Liver (tissue), 9 donors: ENCODE results near the gene FAM83B. TPM values are rescaled to one million over a fixed set of nuclear protein-coding genes. Genes with fewer than 3 reads are reported as not detected.

ENCODE experiments used
- DNase-seq: peaks from one replicate; pipeline ENCODE4 v3.0.0-alpha.2; 2017; ENCODE audit warnings: low spot score
- H3K27ac ChIP-seq, 2 donors: one replicate each; pipeline ENCODE4 v1.7.0; 2013; ENCODE audit warnings: inconsistent platforms in 2 of 2, low read length in 2 of 2, control low read depth in 1 of 2, low read depth in 1 of 2, mild to moderate bottlenecking in 1 of 2
- H3K27me3 ChIP-seq, 4 donors: one replicate each; pipeline versions ENCODE4 v1.6.1 to v1.7.0; 2013; ENCODE audit warnings: low read length in 3 of 4, inconsistent platforms in 1 of 4, mild to moderate bottlenecking in 1 of 4, moderate library complexity in 1 of 4; ENCODE audit not compliant: control insufficient read depth in 4 of 4, insufficient read depth in 4 of 4
- H3K36me3 ChIP-seq, 4 donors: one replicate each; pipeline versions ENCODE4 v1.6.1 to v1.7.0; 2013; ENCODE audit warnings: low read length in 3 of 4, mild to moderate bottlenecking in 3 of 4, low read depth in 1 of 4, moderate library complexity in 1 of 4; ENCODE audit not compliant: control insufficient read depth in 4 of 4, insufficient read depth in 3 of 4
- H3K4me1 ChIP-seq, 4 donors: one replicate each; pipeline versions ENCODE4 v1.6.1 to v1.7.0; 2013; ENCODE audit warnings: low read length in 3 of 4, mild to moderate bottlenecking in 3 of 4, moderate library complexity in 1 of 4; ENCODE audit not compliant: control insufficient read depth in 4 of 4, insufficient read depth in 4 of 4
- H3K4me3 ChIP-seq, 3 donors: one replicate each; pipeline versions ENCODE4 v1.6.1 to v1.7.0; 2013; ENCODE audit warnings: low read length in 3 of 3, control low read depth in 1 of 3, low read depth in 1 of 3, mild to moderate bottlenecking in 1 of 3
- H3K9ac ChIP-seq, 2 donors: one replicate each; pipeline ENCODE4 v1.7.0; 2013; ENCODE audit warnings: low read length in 2 of 2, mild to moderate bottlenecking in 2 of 2, moderate library complexity in 2 of 2, control low read depth in 1 of 2, low read depth in 1 of 2
- H3K9me3 ChIP-seq, 4 donors: one replicate each; pipeline versions ENCODE4 v1.6.1 to v1.7.0; 2013; ENCODE audit warnings: low read length in 3 of 4; ENCODE audit not compliant: control insufficient read depth in 4 of 4
- EGR1 ChIP-seq, 2 donors: IDR thresholded peaks; 2 replicates each; pipeline ENCODE4 v1.6.1; 2016 to 2018; ENCODE audit warnings: antibody characterized with exemption in 2 of 2, low read depth in 2 of 2
- FOXA1 ChIP-seq: IDR thresholded peaks from 2 replicates; pipeline ENCODE4 v1.6.1; 2016; ENCODE audit warnings: antibody characterized with exemption
- FOXA2 ChIP-seq: IDR thresholded peaks from 2 replicates; pipeline ENCODE4 v1.6.1; 2016; ENCODE audit warnings: antibody characterized with exemption
- GABPA ChIP-seq, 2 donors: IDR thresholded peaks in 1 of 2; conservative IDR thresholded peaks in 1 of 2; 2 replicates each; pipeline ENCODE4 v1.6.1; 2016; ENCODE audit warnings: antibody characterized with exemption in 2 of 2, mild to moderate bottlenecking in 1 of 2, moderate library complexity in 1 of 2
- JUND ChIP-seq, 2 donors: IDR thresholded peaks; 2 replicates each; pipeline ENCODE4 v1.6.1; 2016; ENCODE audit warnings: antibody characterized with exemption in 2 of 2
- NR2F2 ChIP-seq: IDR thresholded peaks from 2 replicates; pipeline ENCODE4 v1.6.1; 2016; ENCODE audit warnings: antibody characterized with exemption
- RAD21 ChIP-seq, 2 donors: IDR thresholded peaks; 2 replicates each; pipeline ENCODE4 v1.6.1; 2016; ENCODE audit warnings: antibody characterized with exemption in 2 of 2, mild to moderate bottlenecking in 2 of 2
- RXRA ChIP-seq, 2 donors: IDR thresholded peaks; 2 replicates each; pipeline ENCODE4 v1.6.1; 2017 to 2018; ENCODE audit warnings: antibody characterized with exemption in 2 of 2, mild to moderate bottlenecking in 1 of 2
- TAF1 ChIP-seq: conservative IDR thresholded peaks from 2 replicates; pipeline ENCODE4 v1.6.1; 2016; ENCODE audit warnings: antibody characterized with exemption, mild to moderate bottlenecking
- WGBS: extraction: QIAGEN DNeasy Blood & Tissue Kit; methylation state at CpG from one replicate; pipeline ENCODE4 v1.1.7; 2013; 5-methylcytosine and 5-hydroxymethylcytosine counted together
- polyA plus RNA-seq, 2 donors: library from polyadenylated mRNA; stranded (reverse) in 1 of 2; unstranded in 1 of 2; fragments of 200-250 nt in 1 of 2; fragments of >200 nt in 1 of 2; fragmentation: Nextera tagmentation in 1 of 2; extraction: Ambion mirVana in 1 of 2; gene quantifications; one replicate each; pipeline versions ENCODE4 v1.2.1 to v1.2.3, GENCODE V29; 2013 to 2015
- total RNA-seq, 2 donors: library from RNA; depleted of rRNA; stranded (reverse); fragments of >200 nt; gene quantifications; one replicate each; pipeline ENCODE4 v1.2.3, GENCODE V29; 2014
- TF ChIP-seq, protein P1 (sequence below): IDR thresholded peaks from 2 replicates; pipeline ENCODE4 v1.6.1; 2016; ENCODE audit warnings: antibody characterized with exemption
- TF ChIP-seq, protein P2 (sequence below): fragments of 150-350 bp; IDR thresholded peaks from 2 replicates; pipeline ENCODE4 v1.5.1; 2017; ENCODE audit warnings: improper control_type of control experiment, low read depth, low read length; ENCODE audit not compliant: missing input control
- donor health status: healthy.
- donor health status: healthy.
- donor health status: healthy.
- donor health status: healthy.
- donor health status: healthy.

Gene FAM83B
- total and polyA plus RNA-seq, 4 donors, result 0.07 to 0.50 (median 0.16) TPM

DNA sequence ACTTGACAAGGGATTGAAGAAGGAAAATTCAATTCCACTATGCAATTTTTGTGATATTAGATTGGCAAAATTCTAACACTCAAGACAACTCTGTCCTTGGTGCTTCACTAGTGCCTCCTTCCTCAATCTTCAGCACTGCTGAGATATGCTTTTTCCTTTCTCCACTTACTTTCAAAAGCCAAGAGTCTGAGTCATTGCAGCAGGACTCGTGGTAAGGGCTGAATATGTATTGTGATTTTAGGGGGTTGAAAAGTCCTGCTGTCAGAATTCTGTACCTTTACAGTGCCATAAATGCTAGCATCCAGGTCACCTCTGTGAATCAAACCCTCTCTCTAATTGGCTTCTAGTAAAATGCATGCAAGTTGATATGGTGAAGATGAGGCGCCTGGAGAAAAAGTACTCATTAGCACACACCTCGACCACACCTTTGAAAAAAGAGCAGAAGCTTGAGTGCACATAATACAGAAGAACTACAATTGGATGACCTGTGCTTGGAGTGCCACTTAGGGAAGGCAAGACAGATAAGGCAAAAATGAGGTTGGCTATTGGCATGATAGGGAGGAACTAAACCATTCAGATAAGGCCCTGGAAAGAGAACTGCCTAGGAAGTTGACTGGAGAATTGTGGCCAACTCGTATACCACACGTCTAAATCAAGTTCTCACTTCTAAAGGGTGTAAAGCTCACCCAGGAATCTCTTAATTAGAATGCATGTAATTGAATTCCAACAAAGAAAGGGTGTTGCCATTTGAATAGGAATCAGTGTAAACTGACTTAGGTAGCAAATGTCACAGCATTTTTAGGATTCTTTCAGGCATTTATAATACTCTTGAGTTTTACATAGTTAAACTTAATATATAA, 43.6 kb upstream of the FAM83B start:
- no peaks in the 10 kb centered on the region for H3K9me3 ChIP-seq
- H3K27me3 ChIP-seq, result no peaks in the 10 kb centered on the region
- DNase-seq, result no peak
- H3K9ac ChIP-seq, result no peak overlapping the region
- no peaks in the 10 kb centered on the region for H3K4me1 ChIP-seq
- WGBS, result 53% methylated on average over 5 of the region's 5 CpGs
- no peak overlapping the region for H3K27ac ChIP-seq
- H3K36me3 ChIP-seq, result peaks cover 0 to 2% (median 0%) of the 10 kb centered on the region in 4 donors
- no peak overlapping the region for H3K4me3 ChIP-seq
- TF ChIP-seq, protein P1, sequence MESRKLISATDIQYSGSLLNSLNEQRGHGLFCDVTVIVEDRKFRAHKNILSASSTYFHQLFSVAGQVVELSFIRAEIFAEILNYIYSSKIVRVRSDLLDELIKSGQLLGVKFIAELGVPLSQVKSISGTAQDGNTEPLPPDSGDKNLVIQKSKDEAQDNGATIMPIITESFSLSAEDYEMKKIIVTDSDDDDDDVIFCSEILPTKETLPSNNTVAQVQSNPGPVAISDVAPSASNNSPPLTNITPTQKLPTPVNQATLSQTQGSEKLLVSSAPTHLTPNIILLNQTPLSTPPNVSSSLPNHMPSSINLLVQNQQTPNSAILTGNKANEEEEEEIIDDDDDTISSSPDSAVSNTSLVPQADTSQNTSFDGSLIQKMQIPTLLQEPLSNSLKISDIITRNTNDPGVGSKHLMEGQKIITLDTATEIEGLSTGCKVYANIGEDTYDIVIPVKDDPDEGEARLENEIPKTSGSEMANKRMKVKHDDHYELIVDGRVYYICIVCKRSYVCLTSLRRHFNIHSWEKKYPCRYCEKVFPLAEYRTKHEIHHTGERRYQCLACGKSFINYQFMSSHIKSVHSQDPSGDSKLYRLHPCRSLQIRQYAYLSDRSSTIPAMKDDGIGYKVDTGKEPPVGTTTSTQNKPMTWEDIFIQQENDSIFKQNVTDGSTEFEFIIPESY, result no peak
- no peak for TF ChIP-seq GABPA (IDR thresholded peaks at IDR 0.05 in 1 of 2, conservative IDR thresholded peaks at IDR 0.05 in 1 of 2)

DNA sequence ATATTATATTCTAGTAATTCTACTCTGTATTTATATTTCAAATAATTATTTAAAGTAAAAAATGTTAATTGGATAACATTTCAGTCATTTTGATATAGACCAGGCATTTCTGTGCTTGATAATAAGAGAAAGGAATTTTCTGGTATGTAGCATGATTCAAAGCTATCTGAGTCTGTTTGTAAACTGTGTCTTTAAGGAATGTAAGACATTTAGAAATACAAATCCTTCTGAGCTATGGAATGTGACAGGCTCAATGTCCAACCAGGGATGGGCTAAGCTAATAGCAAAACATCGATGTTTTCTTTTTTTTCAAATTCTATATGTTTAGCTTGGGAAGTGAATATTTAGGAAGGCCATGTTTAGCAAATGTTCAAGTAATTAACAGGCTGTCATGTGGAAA, 41.5 kb upstream of the FAM83B start:
- Histone ChIP-seq H3K4me1 (no peaks in the 10 kb centered on the region), H3K9me3 (no peaks in the 10 kb centered on the region), H3K27ac (no peak overlapping the region), H3K27me3 (no peaks in the 10 kb centered on the region), H3K4me3 (no peak overlapping the region), H3K36me3 (peaks cover 0 to 2% (median 0%) of the 10 kb centered on the region in 4 donors), H3K9ac (no peak overlapping the region)
- TF ChIP-seq FOXA1 (no peak), RXRA (IDR thresholded peaks at IDR 0.05) (no peak), NR2F2 (no peak), JUND (IDR thresholded peaks at IDR 0.05) (no peak)
- TF ChIP-seq, protein P2, sequence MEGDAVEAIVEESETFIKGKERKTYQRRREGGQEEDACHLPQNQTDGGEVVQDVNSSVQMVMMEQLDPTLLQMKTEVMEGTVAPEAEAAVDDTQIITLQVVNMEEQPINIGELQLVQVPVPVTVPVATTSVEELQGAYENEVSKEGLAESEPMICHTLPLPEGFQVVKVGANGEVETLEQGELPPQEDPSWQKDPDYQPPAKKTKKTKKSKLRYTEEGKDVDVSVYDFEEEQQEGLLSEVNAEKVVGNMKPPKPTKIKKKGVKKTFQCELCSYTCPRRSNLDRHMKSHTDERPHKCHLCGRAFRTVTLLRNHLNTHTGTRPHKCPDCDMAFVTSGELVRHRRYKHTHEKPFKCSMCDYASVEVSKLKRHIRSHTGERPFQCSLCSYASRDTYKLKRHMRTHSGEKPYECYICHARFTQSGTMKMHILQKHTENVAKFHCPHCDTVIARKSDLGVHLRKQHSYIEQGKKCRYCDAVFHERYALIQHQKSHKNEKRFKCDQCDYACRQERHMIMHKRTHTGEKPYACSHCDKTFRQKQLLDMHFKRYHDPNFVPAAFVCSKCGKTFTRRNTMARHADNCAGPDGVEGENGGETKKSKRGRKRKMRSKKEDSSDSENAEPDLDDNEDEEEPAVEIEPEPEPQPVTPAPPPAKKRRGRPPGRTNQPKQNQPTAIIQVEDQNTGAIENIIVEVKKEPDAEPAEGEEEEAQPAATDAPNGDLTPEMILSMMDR, result no peak
- 66% methylated on average over 1 of the region's 1 CpG for WGBS
- no peak for DNase-seq

DNA sequence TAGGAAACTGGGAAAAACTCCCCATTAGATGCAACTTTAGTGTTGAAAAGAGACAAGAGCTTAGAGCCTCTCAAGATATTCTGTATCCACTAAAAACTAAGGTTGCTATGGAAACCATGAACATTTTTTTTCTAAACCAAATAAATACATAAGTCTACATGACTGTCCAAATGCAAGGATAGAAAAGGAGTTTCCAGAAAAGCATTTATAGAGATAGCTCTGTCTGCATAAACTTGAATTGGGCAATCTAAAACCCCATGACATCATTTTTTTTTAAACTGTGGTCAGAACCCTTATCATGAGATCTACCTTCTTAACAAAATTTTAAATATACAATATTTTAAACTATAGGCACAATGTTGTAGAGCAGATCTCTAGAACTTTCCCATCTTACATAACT, 36.4 kb upstream of the FAM83B start:
- Histone ChIP-seq H3K36me3 (peaks cover 0 to 2% (median 0%) of the 10 kb centered on the region in 4 donors), H3K9ac (no peak overlapping the region), H3K27ac (no peak overlapping the region), H3K4me1 (no peaks in the 10 kb centered on the region), H3K9me3 (no peaks in the 10 kb centered on the region), H3K4me3 (no peak overlapping the region), H3K27me3 (no peaks in the 10 kb centered on the region)
- DNase-seq, result no peak
- TF ChIP-seq, protein P1, result no peak
- TF ChIP-seq TAF1, result no peak
- TF ChIP-seq FOXA1, result no peak
- TF ChIP-seq EGR1 (IDR thresholded peaks at IDR 0.05; ENCODE audit: low read depth in 2 of 2), result no peak
- no peak for TF ChIP-seq FOXA2
- no peak for TF ChIP-seq RAD21 (IDR thresholded peaks at IDR 0.05)
